Stomach (tissue), 9 donors: ENCODE measurements around the gene RSL1D1. TPM values are rescaled to one million over a fixed set of nuclear protein-coding genes. Genes with fewer than 3 reads are reported as not detected.

Experiments used
- DNase-seq, 2 donors: peaks; one replicate each; pipeline versions ENCODE4 v3.0.0 to v3.0.0-alpha.2; 2013 to 2019
- H3K27ac ChIP-seq, 5 donors: fragments of 200-600 bp in 4 of 5; sonication (generic) in 4 of 5; one replicate each; pipeline ENCODE4 v1.5.1; 2013 to 2019; ENCODE audit warnings: mild to moderate bottlenecking in 1 of 5, moderate library complexity in 1 of 5
- H3K27me3 ChIP-seq, 3 donors: fragments of 200-600 bp; sonication (generic); one replicate each; pipeline ENCODE4 v1.5.1; 2017 to 2019; ENCODE audit warnings: mixed run types in 1 of 3
- H3K36me3 ChIP-seq, 4 donors: fragments of 200-600 bp; sonication (generic); 1 replicate in 3 of 4; 2 replicates in 1 of 4; pipeline ENCODE4 v1.5.1; 2016 to 2019
- H3K4me1 ChIP-seq, 4 donors: fragments of 200-600 bp; sonication (generic); one replicate each; pipeline ENCODE4 v1.5.1; 2016 to 2019
- H3K4me3 ChIP-seq, 4 donors: fragments of 200-600 bp; sonication (generic) in 3 of 4; one replicate each; pipeline ENCODE4 v1.5.1; 2016 to 2019; ENCODE audit warnings: mild to moderate bottlenecking in 1 of 4
- H3K9me3 ChIP-seq, 4 donors: fragments of 200-600 bp; sonication (generic); one replicate each; pipeline ENCODE4 v1.5.1; 2016 to 2019
- CTCF ChIP-seq, 7 experiments: fragments of 450-650 bp in 4 of 7; fragments of 200-600 bp in 3 of 7; sonication (generic) in 3 of 7; IDR thresholded peaks; one replicate each; pipeline ENCODE4 v1.5.1; 2016 to 2019; ENCODE audit warnings: antibody characterized with exemption in 7 of 7, control low read depth in 2 of 7, mild to moderate bottlenecking in 1 of 7
- EP300 ChIP-seq: sonication (generic); formaldehyde crosslinking; IDR thresholded peaks from one replicate; pipeline ENCODE4 v1.6.1; 2017; ENCODE audit warnings: antibody characterized with exemption
- POLR2A ChIP-seq, 4 donors: fragments of 450-650 bp; IDR thresholded peaks; one replicate each; pipeline ENCODE4 v1.6.1; 2016; ENCODE audit warnings: antibody characterized with exemption in 4 of 4, control low read depth in 2 of 4, mild to moderate bottlenecking in 1 of 4, moderate library complexity in 1 of 4
- POLR2AphosphoS5 ChIP-seq, 3 donors: sonication (generic); formaldehyde crosslinking; IDR thresholded peaks; one replicate each; pipeline ENCODE4 v1.6.1; 2016; ENCODE audit warnings: antibody characterized with exemption in 3 of 3
- WGBS, 5 donors: extraction: QIAGEN DNeasy Blood & Tissue Kit in 3 of 5; methylation state at CpG; one replicate each; pipeline versions ENCODE4 v1.1.5 to v1.1.7; 2013 to 2018; 5-methylcytosine and 5-hydroxymethylcytosine counted together
- intact Hi-C: fragments of 100-400 bp; cut with DNase I; formaldehyde crosslinking; loops from one replicate; pipeline ENCODE4 v1.15.1; 2023; ENCODE audit warnings: low total_unique reads
- polyA plus RNA-seq, 3 donors: library from polyadenylated mRNA; stranded (reverse); fragments of 200-250 nt; gene quantifications; one replicate each; pipeline ENCODE4 v1.2.3, GENCODE V29; 2013
- total RNA-seq, 5 donors: library from RNA; depleted of rRNA; stranded (reverse); fragments of >200 nt; gene quantifications; one replicate each; pipeline versions ENCODE4 v1.1.0 to v1.2.3, GENCODE V29; 2014 to 2016
- donor health status: healthy with polysubstance abuse.
- donor health status: Bipolar disorder and iron deficiency.
- donor health status: healthy.

The RSL1D1 gene
- total and polyA plus RNA-seq, 8 donors = 21.1 to 255 (median 86.5) TPM

- no peak for DNase-seq
- Histone ChIP-seq H3K27ac (no peak overlapping the region), H3K27me3 (no peaks in the 10 kb centered on the region), H3K4me1 (peaks cover 13 to 34% (median 25%) of the 10 kb centered on the region in 4 donors), H3K4me3 (no peak overlapping the region), H3K9me3 (no peaks in the 10 kb centered on the region), H3K36me3 (no peaks in the 10 kb centered on the region)
- WGBS, 5 donors = 61 to 97% (median 79%) methylated on average over 3 of the region's 3 CpGs
- intact Hi-C loops = no loop called here
- TF ChIP-seq POLR2A (IDR thresholded peaks at IDR 0.05) (no peak), CTCF (IDR thresholded peaks at IDR 0.05) (no peak), POLR2AphosphoS5 (IDR thresholded peaks at IDR 0.05) (no peak), EP300 (no peak)
These were observed 49.8 kb downstream of the RSL1D1 start for GRCh38 chr16:11801481-11802021.

- DNase-seq = no peak
- intact Hi-C loops = no loop called here
- peaks cover 0 to 2% (median under 1%) of the 10 kb centered on the region in 4 donors for H3K36me3 ChIP-seq
- no peak overlapping the region for H3K4me3 ChIP-seq
- TF ChIP-seq CTCF (IDR thresholded peaks at IDR 0.05) = no peak
- TF ChIP-seq EP300 = no peak
- no peak for TF ChIP-seq POLR2AphosphoS5 (IDR thresholded peaks at IDR 0.05)
- no peak for TF ChIP-seq POLR2A (IDR thresholded peaks at IDR 0.05)
- peaks cover 21 to 40% (median 35%) of the 10 kb centered on the region in 4 donors for H3K4me1 ChIP-seq
- no peaks in the 10 kb centered on the region for H3K27me3 ChIP-seq
- no peaks in the 10 kb centered on the region for H3K9me3 ChIP-seq
- WGBS, 5 donors = 88 to 95% (median 94%) methylated on average over 3 of the region's 3 CpGs
- H3K27ac ChIP-seq = peak overlapping the region in 2 of 5 donors; percentile 99
These were observed 51.0 kb downstream of the RSL1D1 start for GRCh38 chr16:11800382-11800718.

GRCh38 chr16:11799509-11800381, 51.6 kb downstream of the RSL1D1 start:
- intact Hi-C loops = loop anchor here (10.0 kb wide), 1 partner anchor 55 kb away; the partner anchor contains the start of gene TXNDC11

More at GRCh38 chr16:11799509-11800381, 51.6 kb downstream of the RSL1D1 start:
- DNase-seq = no peak
- H3K27ac ChIP-seq = peak overlapping the region in 3 of 5 donors; percentile 36 to 99 (median 99)
- TF ChIP-seq POLR2A (IDR thresholded peaks at IDR 0.05) (no peak), POLR2AphosphoS5 (IDR thresholded peaks at IDR 0.05) (no peak), CTCF (IDR thresholded peaks at IDR 0.05) (no peak), EP300 (no peak)
- H3K27me3 ChIP-seq = no peaks in the 10 kb centered on the region
- peak overlapping the region in 1 of 4 donors; percentile 59 for H3K4me3 ChIP-seq
- H3K4me1 ChIP-seq = peaks cover 27 to 46% (median 41%) of the 10 kb centered on the region in 4 donors
- peaks cover 0 to 8% (median 3%) of the 10 kb centered on the region in 4 donors for H3K36me3 ChIP-seq
- 81 to 90% (median 88%) methylated on average over 14 of the region's 14 CpGs for WGBS, 5 donors
- H3K9me3 ChIP-seq = no peaks in the 10 kb centered on the region
